HG03095 (cell line): Measurements from ENCODE around the gene MAN1C1.

Experiments used
- ATAC-seq: cut with Tn5 transposase; IDR thresholded peaks from one replicate; pipeline ENCODE4 v1.9.1; 2021; ENCODE audit warnings: moderate library complexity; ENCODE audit not compliant: unreplicated experiment

The MAN1C1 gene

GRCh38 chr1:25711555-25712298 lies 95.1 kb downstream of the MAN1C1 start:
- no peak for ATAC-seq

- no peak for ATAC-seq
Measured at GRCh38 chr1:25712299-25712970, 95.8 kb downstream of the MAN1C1 start.

- ATAC-seq: no peak
Measured at GRCh38 chr1:25713961-25714360, 97.4 kb downstream of the MAN1C1 start.

GRCh38 chr1:25714372-25714931 lies 97.9 kb downstream of the MAN1C1 start:
- ATAC-seq: no peak

DNA sequence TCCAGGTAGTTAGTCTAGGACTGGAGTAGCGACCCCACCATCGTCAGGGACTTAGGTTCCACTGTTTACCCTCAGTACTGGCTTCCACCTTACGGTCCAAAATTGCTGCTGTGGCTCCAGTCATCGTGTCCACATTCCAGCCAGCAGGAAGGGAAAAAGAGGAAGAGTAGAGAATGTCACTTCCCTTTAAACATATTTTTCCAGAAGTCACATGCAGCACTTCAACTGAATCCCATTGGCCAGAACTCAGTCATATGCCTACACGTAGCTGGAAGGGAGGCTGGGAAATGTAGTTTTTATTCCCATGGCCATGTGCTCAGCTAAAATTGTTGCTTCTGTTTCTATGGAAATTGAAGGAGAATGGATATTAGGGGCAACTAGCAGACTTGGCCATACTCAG lies 99.3 kb downstream of the MAN1C1 start:
- ATAC-seq: no peak

DNA sequence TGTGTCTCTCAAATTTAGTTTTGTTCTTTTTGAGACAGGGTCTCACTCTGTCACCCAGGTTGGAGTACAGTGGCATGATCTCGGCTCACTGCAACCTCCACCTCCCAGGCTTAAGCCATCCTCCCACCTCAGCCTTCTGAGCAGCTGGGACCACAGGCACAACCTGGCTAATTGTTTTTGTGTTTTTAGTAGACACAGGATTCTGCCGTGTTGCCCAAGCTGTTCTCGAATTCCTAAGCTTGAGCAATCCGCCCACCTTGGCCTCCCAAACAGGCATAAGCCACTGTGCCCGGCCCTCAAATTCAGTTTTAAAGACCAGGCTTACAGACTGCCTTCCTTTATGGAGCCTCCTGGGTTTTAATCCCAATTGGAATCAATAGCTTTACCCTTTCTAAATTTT lies 99.7 kb downstream of the MAN1C1 start:
- no peak for ATAC-seq

- no peak for ATAC-seq
Measured at GRCh38 chr1:25718732-25719131, 102.1 kb downstream of the MAN1C1 start.

DNA sequence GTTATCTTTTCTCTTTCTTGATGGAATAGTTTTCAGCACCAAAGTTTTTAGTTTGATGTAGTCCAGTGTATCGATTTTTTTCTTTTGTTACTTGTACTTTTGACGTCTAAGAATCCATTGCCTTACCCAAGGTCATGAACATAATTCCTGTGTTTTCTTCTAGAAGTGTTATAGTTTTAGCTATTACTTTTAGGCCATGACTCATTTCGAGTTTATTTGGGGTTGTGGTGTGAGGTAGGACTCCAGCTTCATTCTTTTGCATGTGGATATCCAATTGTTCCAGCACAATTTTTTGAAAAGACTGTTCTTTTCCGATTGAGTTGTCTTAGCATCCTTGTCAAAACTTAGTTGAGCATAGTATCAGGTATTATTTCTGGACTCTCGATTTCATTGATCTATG lies 104.0 kb downstream of the MAN1C1 start:
- ATAC-seq: no peak

DNA sequence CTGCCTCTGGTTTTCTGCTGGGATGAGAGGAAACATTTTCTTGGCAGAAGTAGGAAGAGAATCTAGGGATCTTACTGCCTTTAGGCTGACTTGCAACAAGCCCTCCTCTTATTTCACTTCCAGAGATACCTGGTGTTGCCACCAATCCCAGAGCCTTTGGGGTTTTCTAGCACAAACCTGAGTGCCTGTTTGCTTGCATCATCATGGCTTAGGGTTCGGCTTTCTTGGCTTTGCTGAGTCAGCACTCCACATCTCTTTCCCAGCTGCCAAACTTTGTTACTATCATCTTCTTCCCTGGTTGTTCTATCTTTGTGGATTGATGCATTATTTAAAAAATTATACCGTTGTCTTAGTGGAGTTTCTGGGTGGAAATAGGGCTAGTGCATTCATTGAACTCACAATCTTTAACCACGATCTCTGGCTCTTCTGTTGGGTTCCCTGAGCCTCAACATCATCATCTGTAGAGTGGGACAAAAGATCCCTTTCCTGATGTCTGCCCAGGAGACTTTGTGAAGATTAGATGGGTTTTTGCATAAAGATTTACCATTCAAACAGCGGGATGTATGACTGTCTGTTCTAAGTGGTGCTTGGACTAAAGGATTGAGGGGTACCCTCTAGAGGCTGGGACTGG lies 106.8 kb downstream of the MAN1C1 start:
- ATAC-seq: no peak

GRCh38 chr1:25724201-25724600 lies 107.6 kb downstream of the MAN1C1 start:
- ATAC-seq: no peak

GRCh38 chr1:25724966-25725365 lies 108.4 kb downstream of the MAN1C1 start:
- ATAC-seq: no peak

DNA sequence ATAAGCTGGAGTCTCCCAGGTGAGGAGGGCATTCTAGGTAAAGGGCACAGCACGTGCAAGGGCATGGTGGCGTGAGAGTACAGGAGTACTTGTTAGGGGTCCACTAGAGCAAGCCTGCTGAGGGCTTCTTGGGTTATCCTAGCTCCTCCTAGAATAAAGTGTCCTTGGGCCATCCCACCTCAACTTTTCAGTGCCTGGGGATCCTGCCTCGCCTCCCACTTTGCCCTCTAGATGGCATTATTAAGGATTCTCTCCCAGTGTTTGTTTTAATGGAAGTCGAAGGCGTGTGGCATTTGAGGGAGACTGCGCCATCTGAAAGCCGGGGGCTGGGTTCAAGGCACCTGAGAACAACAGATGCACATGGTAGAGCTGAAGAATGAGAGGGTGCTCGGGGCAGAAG lies 108.9 kb downstream of the MAN1C1 start:
- no peak for ATAC-seq

DNA sequence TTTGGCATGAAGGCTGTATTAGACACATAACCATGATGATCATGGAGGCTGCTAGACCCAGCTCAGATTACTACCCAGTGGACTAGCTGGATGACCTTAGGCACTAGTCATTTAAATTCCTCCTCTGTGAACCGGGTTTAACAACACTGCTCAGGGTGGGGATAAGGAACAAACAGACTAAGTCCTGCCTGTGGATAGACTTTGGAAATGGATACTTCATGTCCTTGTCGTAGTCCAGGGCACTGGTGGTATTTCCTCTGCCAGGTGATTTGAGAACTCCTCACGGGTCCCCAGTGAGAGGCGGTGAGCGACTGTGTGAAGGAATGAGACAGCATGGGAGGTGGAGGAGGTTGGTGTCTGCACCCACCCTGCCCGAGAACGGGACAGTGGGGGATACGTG lies 110.5 kb downstream of the MAN1C1 start:
- no peak for ATAC-seq

- no peak for ATAC-seq
Measured at GRCh38 chr1:25727635-25728286, 111.2 kb downstream of the MAN1C1 start.

GRCh38 chr1:25728301-25728935 lies 111.8 kb downstream of the MAN1C1 start:
- no peak for ATAC-seq

DNA sequence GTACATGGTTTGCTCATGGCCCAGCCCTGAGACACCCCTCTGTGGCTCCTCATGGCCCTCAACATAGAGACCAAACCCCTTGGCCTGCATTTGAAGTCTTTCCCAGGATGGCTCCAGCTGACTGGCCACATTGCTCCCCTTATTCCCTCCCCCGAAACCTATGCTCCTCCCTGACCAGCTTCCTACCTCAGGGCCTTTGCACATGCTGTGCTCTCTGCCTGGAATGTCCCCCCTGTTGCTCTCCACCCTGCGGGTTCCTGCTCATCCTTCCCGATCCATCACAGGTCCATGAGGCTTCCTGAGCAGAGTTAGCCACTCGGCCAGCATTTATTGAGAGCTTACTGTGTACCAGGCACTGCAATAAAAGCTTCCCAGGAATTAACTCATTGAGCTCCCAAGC lies 112.5 kb downstream of the MAN1C1 start:
- ATAC-seq: no peak

DNA sequence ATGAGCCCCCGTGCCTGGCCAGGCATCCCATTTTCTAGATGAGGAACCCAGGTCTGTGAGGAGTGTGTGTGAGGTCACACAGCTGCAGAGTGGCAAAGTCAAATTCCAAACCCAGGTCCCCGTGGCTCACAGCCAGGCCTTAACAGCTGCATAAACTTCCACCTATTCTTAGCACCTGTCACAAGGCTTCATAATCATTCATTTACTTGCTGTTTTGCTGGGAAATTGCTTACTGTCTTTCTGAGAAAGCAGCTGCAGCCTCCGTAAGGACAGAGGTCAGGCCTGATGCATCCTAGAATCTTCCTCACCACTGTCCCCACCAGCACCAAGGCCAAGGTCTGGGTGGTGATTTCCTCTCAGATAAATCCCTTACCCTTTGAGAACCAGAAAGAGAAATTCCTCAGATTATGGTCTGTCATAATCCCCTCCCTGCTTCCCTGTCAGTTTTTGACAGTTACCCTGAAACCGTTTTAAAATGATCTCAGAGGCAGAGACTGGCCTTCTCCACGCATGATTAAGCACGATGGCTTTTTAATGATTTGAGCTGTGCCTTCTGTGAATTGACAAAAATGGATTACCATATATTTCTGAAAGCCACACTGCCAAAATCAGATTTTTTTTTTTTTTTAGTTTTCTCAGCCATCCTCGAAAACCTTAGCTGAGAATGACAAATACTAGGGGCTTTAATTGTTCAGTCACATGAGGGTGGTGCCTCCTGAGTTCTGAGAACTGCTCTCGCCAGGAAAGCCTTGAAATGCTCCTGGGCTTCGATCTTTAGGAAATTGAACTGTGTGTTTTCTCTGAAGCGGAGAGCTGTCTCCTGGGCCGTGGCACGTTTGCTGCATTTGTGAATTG lies 113.4 kb downstream of the MAN1C1 start:
- ATAC-seq: no peak

DNA sequence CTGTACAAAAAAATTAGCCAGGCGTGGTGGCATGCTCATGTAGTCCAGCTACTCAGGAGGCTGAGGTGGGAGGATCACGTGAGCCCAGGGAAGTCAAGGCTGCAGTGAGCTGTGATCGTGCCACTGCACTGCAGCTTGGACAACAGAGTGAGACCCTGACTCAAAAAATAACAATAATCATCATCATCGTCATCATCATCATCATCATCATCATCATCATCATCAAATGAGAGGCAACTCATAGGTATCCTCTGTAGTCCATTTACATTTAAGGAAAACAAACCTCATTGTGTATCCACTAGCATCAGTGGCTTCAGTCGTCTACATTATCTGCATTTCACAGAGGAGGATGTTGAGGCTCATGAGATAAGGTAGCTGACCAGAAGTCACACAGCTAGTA lies 114.6 kb downstream of the MAN1C1 start:
- no peak for ATAC-seq

- no peak for ATAC-seq
Measured at GRCh38 chr1:25731626-25732370, 115.2 kb downstream of the MAN1C1 start.
